Inflammatory macrophage treated with lipopolysaccharide for 4 hours (primary cell): Measurements from ENCODE around the gene DPP9.

Experiments
- DNase-seq: peaks from one replicate; pipeline ENCODE4 v3.0.0-alpha.2; 2020

Gene DPP9

DNA sequence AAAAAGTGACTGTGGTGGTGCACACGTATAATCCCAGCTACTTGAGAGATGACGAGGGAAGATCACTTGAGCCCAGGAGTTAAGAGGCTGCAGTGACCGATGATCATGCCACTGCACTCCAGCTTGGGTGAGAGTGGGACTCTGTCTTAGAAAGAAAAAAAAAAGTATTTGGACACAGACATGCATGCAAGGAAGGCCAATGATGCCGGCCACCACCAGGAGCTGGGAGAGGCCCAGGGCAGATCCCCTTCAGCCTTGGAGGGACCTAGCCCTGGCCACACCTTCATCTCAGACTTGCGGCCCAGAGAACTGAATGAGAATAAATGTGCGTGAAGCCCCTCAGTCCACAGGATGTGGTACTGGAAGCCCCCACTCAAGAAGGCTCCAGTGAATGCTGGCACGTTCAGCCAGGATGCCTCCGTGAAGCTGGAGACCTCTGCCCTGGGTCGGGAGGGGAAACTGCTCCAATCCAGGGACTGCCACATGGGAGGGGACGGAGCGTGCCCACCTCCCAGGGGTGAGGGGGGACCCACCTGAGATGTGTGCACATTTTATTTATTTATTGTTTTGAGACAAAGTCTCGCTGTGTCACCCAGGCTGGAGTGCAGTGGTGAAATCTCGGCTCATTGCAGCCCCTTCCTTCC, 69.7 kb downstream of the DPP9 start:
- no peak for DNase-seq

DNA sequence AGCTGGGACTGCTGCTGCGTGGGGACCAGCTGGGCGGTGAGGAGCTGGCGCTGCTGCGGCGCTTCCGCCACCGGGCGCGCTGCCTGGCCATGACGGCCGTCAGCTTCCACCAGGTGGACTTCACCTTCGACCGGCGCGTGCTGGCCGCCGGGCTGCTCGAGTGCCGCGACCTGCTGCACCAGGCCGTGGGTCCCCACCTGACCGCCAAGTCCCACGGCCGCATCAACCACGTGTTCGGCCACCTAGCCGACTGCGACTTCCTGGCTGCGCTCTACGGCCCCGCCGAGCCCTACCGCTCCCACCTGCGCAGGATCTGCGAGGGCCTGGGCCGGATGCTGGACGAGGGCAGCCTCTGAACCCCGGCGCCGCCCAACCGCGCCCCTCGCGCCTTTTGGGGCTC, 71.6 kb downstream of the DPP9 start:
- no peak for DNase-seq

DNA sequence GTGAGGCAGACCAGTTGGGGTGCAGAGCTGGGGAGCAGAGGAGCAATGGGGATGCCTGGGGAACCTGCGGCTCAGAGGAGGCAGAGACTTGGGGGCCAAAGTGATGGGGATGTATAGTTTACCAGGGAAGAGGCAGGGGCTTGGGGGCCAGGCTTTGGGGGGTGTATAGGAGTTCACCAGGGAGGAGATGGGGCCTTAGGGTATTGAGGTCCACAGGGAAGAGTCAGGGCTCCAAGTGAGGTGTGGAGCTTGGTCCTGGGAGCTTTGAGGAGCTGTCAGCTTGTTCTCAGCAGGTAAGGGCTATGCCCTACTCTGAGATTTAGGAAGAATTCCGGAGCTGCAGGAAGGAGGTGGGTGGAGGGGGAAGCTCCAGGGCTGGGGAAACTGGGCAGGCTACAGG, 73.5 kb downstream of the DPP9 start:
- DNase-seq: no peak

GRCh38 chr19:4649392-4650047, 74.1 kb downstream of the DPP9 start:
- DNase-seq: no peak

DNA sequence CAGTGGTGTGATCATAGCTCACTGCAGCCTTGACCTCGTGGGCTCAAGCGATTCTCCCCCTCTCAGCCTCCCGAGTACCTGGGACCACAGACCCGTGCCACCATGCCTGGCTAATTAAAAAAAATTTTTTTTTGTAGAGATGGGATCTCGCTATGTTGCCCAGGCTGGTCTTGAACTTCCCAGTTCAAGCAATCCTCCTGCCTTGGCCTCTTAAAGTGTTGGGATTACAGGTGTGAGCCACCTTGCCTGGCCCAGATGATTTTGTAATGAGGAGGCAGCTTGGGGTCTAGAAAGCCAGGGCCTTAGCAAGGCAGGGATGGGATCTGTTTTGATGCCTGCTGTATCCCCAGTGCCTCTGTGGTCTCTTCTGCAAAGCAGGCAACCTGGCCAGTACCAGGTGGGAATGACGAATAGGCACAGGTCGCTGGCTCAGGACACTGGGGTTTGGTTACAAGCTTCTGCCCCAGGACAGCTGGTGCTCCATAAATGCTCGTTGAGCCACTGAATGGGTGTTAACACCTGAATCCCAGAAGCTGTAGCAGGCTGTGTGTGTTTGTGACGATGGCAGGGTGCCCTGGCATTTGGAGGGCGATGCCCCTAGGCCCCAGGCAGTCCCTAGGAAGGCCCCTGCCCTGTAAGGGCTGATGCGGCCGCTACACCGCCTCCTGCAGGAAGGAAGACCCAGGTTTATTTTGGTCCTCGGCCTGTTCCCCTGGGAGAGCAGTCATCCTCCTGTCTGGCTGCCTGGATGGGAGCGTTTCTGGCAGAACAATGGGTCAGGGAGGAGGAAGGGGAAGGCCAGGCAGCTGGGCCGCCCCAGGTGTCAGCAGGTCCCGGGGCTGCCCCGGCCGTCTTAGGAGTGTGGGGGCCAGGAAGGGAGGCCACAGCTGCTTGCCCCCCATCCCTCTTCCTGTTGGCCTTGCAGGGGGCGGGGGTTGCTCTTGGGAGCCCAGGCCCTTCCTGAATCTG, 75.7 kb downstream of the DPP9 start:
- no peak for DNase-seq

GRCh38 chr19:4645718-4646117, 77.9 kb downstream of the DPP9 start:
- no peak for DNase-seq

- DNase-seq: no peak
These were observed 81.0 kb downstream of the DPP9 start for GRCh38 chr19:4642625-4643024.

GRCh38 chr19:4641132-4641531, 82.5 kb downstream of the DPP9 start:
- no peak for DNase-seq

DNA sequence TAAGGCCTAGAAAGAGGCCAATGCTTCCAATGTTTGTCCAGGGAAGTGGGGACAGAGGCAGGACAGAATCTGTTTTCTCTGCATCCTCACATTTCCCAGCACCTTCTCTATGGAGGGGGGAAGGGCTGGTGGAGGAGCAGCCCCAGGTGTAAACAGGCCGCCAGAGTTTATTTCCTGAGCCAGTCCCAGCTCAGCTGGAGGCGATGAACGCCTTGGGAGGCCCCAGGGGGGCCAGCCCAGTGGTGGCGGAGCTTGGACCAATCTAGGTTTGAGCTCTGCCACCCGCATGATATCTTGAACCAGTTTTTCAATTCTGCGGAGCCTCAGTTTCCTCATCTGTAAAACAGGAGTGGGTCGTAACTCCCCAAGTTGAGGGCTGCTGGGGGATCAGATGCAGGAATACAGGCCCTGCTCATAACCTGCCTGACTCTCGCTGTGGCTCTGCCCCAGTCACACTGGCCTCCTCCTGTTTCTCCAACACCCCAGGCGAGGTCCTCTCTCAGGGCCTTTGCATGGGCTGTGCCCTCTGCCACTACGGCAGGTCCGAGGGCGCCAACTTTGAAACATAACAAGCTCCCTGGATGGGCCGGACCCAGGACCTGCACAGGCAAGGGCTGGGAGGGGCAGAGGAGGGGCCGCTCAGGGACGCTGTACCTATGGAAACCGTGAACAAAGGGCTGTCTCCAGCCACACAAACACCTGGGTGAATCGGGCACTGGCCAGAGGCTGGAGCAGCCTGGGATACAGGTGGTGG, 83.2 kb downstream of the DPP9 start:
- no peak for DNase-seq

- no peak for DNase-seq
These were observed 84.0 kb downstream of the DPP9 start for GRCh38 chr19:4639531-4640246.

DNA sequence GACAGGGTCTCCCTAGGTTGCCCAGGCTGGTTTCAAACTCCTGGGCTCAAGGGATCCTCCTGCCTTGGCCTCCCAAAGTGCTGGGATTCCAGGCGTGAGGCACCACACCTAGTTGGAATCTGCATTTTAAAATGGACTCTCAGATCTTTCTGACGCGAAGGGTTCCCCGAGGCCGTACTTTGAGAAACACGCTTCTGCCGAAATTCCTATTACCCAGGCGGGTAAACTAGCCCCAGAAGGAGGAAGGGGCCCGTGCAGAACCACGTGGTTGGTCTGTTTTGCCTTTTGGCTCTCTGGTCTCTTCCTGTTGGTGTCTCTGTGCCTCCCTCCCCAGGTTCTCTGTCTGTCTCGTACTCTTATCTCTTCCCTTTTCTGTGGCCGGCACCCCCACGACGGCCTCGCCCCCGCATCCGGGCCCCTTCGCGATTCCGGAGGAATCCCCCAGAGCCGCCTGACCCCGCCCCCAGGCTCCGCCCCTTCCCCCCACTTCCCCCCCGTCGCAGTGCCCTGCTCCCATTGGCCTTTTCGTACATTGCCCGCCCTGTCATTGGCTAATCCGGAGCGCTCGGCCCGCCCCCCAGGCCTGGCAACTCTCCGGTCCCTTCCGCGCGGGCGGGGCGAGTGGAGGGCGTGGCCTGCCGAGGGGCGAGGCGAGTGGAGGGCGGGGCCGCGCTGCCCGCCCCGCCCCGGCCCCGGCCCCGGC, 84.7 kb downstream of the DPP9 start, which contains the start of gene TNFAIP8L1:
Gene TNFAIP8L1 (plus strand): TSS at position 689 of the 703 bp plus-strand sequence. CDS start 12,354 bp downstream, outside the sequence.
- peak; percentile 98 for DNase-seq

DNA sequence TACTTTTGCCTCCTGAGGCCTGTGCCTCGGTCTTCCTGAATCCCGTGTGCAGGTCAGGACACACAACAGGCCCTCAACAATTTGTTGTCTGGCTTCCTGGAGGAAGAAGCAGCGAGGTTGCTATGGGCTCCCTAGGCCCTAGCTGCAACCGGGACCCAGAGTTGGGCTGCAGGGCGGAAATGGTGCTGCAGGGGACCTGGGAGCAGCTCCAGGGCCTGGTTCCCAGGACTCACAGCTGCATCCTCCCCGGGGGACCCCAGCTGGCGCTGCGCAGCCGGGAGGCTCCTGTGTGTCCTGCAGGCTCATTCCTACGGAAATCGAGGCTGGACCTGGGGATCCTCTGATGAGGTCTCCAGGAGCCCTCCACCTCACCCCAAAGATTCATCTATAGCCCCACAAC, 85.3 kb downstream of the DPP9 start:
- no peak for DNase-seq

DNA sequence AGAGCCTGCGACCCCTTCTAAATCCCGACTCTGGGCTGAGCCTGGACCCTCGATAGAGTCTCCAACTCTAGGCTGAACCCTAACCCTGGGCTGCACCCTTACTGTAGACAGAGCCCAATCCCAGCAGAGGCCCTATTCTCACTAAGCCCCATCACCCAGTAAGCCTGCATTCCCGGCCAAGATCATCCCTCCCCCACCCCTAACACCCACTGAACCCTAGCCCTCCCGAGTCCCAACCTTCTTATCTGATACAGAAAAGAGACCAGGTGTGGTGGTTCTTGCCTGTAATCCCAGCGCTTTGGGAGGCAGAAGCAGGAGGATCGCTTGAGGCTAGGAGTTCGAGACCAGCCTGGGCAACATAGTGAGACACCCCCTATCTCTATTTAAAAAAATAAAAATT, 86.9 kb downstream of the DPP9 start:
- no peak for DNase-seq

GRCh38 chr19:4636151-4636717, 87.4 kb downstream of the DPP9 start:
- peak; percentile 51 for DNase-seq

- DNase-seq: no peak
These were observed 87.9 kb downstream of the DPP9 start for GRCh38 chr19:4635754-4636116.

DNA sequence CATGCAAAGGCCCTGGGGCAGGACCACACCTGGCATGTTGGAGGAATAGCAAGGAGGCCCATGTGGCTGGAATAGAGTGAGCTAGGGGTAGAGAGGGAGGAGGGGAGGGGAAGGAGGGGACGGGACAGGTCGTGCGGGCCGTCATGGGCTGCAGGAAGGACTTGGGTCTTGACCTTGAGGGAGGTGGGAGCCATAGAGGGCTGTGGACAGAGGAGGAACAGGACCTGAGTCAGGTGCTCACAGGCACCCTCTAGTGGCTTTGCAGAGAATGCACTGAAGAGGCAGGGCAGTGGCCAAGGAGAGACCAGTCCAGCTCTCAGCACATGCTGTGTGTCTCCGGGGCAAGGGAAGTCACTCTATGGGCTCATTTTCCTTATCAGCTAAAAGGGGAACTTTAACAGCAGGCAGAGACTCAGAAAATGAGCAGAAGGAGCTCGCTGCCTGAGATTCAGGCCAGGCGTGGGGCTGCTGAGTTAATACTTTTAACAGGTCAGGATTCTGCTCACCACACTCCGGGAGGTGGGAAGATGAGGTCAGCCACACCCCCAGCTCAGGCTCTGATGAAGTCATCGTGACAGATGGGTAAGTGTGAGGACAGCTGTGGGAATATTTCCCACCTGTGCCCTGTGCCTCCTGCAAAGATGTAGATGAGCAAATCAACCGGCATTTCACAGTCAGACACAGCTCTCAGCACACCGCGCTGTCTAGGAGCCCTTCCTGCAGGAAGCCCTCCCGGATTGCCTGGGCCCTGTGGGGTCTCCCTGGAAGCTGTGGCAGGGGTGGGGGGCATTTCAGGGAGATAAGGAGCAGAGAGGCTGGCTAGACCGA, 90.3 kb downstream of the DPP9 start:
- DNase-seq: peak; percentile 93
